ENCODE measurements around the gene COL21A1. TPM values are rescaled to one million over a fixed set of nuclear protein-coding genes. Genes with fewer than 3 reads are reported as not detected.

The COL21A1 gene
- total RNA-seq, 1 experiment from 2014 or later = 49.0 TPM

DNA sequence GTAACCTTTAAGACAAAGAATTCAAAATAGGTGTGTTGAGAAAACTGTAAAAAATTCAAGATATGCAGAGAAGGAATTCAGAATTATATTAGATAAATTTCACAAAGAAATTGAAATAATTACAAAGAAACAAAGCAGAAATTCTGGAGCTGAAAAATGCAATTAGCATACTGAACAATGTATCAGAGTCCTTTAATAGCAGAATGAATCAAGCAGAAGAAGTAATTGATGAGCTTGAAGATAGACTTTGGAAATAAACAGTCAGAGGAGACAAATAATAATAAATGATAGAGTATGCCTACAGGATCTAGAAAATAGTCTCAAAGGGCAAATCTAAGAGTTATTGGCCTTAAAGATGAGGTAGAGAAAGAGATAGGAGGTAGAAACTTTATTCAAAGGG, 131.7 kb downstream of the COL21A1 start:
- no TSS peak for BruUV-seq (replicated peaks)
- CTCF ChIA-PET = interaction anchor here (0.7 kb wide), 1 partner anchor 689 kb away, joined by 3 read pairs; no protein-coding TSS in a partner anchor
- DNase-seq (ENCODE audit: low spot score) = no peak
- Histone ChIP-seq H3K4me1 (ENCODE audit: insufficient read depth, low read length, poor library complexity, severe bottlenecking) (no peaks in the 10 kb centered on the region), H3K27me3 (replicated peaks; ENCODE audit: insufficient read depth, low read depth, low read length, poor library complexity) (no peaks in the 10 kb centered on the region), H3K9me3 (ENCODE audit: low read depth, low read length, poor library complexity, severe bottlenecking) (peaks cover 11% of the 10 kb centered on the region), H3K27ac (ENCODE audit: low read depth, low read length, poor library complexity, severe bottlenecking) (no peak overlapping the region), H3K36me3 (ENCODE audit: insufficient read depth, low read length, poor library complexity, severe bottlenecking) (peaks cover 45% of the 10 kb centered on the region), H3K4me3 (ENCODE audit: low read depth, low read length, poor library complexity, severe bottlenecking) (no peak overlapping the region)
- intact Hi-C loops (cut with micrococcal nuclease; ENCODE audit: unreplicated experiment) = no loop called here
- POLR2A ChIA-PET (ENCODE audit: low non-redundant PET) = no interaction called here
- TF ChIP-seq, protein P1, sequence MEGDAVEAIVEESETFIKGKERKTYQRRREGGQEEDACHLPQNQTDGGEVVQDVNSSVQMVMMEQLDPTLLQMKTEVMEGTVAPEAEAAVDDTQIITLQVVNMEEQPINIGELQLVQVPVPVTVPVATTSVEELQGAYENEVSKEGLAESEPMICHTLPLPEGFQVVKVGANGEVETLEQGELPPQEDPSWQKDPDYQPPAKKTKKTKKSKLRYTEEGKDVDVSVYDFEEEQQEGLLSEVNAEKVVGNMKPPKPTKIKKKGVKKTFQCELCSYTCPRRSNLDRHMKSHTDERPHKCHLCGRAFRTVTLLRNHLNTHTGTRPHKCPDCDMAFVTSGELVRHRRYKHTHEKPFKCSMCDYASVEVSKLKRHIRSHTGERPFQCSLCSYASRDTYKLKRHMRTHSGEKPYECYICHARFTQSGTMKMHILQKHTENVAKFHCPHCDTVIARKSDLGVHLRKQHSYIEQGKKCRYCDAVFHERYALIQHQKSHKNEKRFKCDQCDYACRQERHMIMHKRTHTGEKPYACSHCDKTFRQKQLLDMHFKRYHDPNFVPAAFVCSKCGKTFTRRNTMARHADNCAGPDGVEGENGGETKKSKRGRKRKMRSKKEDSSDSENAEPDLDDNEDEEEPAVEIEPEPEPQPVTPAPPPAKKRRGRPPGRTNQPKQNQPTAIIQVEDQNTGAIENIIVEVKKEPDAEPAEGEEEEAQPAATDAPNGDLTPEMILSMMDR (conservative IDR thresholded peaks at IDR 0.05; ENCODE audit: low read depth, low read length) = no peak
- TF ChIP-seq EZH2 (IDR thresholded peaks at IDR 0.05; ENCODE audit: borderline replicate concordance, low read depth, low read length, poor library complexity, severe bottlenecking) = no peak

DNA sequence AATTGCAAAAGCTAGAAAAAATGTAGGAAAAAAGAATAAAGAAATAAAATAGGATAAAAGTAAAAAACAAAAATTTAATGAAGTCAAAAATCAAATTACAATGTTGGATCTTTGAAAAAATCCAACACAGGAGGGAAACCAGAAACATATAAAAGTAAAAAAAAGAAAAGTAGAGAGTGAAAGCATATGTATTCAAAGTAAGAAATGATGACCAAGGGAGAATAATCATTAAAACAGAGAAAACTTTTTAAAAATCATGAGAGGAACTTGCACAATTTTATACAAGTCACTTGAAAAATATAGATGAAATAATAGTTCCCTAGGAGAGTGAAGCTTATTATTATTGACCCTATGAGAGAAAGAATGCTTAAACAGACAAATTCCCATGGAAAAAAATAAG, 138.2 kb downstream of the COL21A1 start:
- Histone ChIP-seq H3K27me3 (replicated peaks; ENCODE audit: insufficient read depth, low read depth, low read length, poor library complexity) (no peaks in the 10 kb centered on the region), H3K4me3 (ENCODE audit: low read depth, low read length, poor library complexity, severe bottlenecking) (no peak overlapping the region), H3K36me3 (ENCODE audit: insufficient read depth, low read length, poor library complexity, severe bottlenecking) (peaks cover 18% of the 10 kb centered on the region), H3K4me1 (ENCODE audit: insufficient read depth, low read length, poor library complexity, severe bottlenecking) (no peaks in the 10 kb centered on the region), H3K27ac (ENCODE audit: low read depth, low read length, poor library complexity, severe bottlenecking) (no peak overlapping the region), H3K9me3 (ENCODE audit: low read depth, low read length, poor library complexity, severe bottlenecking) (peaks cover 6% of the 10 kb centered on the region)
- intact Hi-C loops (cut with micrococcal nuclease; ENCODE audit: unreplicated experiment) = no loop called here
- BruUV-seq (replicated peaks) = no TSS peak
- no peak for DNase-seq (ENCODE audit: low spot score)
- CTCF ChIA-PET = no interaction called here
- POLR2A ChIA-PET (ENCODE audit: low non-redundant PET) = no interaction called here
- TF ChIP-seq EZH2 (IDR thresholded peaks at IDR 0.05; ENCODE audit: borderline replicate concordance, low read depth, low read length, poor library complexity, severe bottlenecking) = no peak
- TF ChIP-seq, protein P1 (conservative IDR thresholded peaks at IDR 0.05; ENCODE audit: low read depth, low read length) = no peak

DNA sequence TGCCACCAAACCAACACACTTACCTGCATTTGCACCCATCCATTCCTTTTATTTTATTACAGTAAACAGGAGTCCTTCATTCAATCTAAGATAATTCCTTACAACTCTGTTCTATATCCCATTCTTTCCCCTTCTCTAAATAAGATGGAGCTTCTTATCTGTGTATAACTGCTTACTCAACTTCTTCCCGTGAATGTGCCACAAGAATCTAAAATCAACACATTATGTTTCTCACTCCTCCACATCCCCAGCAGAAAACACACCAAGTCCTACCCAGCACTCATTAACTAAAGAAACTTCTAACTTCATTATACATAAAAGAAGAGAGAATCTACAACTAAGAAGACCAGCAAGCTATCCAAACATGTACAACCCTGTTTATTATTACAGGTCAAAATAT, 141.1 kb downstream of the COL21A1 start:
- intact Hi-C loops (cut with micrococcal nuclease; ENCODE audit: unreplicated experiment) = no loop called here
- peaks cover 5% of the 10 kb centered on the region for H3K36me3 ChIP-seq (ENCODE audit: insufficient read depth, low read length, poor library complexity, severe bottlenecking)
- CTCF ChIA-PET = no interaction called here
- peaks cover 6% of the 10 kb centered on the region for H3K9me3 ChIP-seq (ENCODE audit: low read depth, low read length, poor library complexity, severe bottlenecking)
- H3K27ac ChIP-seq (ENCODE audit: low read depth, low read length, poor library complexity, severe bottlenecking) = no peak overlapping the region
- no peaks in the 10 kb centered on the region for H3K27me3 ChIP-seq (replicated peaks; ENCODE audit: insufficient read depth, low read depth, low read length, poor library complexity)
- no peak overlapping the region for H3K4me3 ChIP-seq (ENCODE audit: low read depth, low read length, poor library complexity, severe bottlenecking)
- no peak for DNase-seq (ENCODE audit: low spot score)
- POLR2A ChIA-PET (ENCODE audit: low non-redundant PET) = no interaction called here
- TF ChIP-seq, protein P1 (conservative IDR thresholded peaks at IDR 0.05; ENCODE audit: low read depth, low read length) = no peak
- TF ChIP-seq EZH2 (IDR thresholded peaks at IDR 0.05; ENCODE audit: borderline replicate concordance, low read depth, low read length, poor library complexity, severe bottlenecking) = no peak
- H3K4me1 ChIP-seq (ENCODE audit: insufficient read depth, low read length, poor library complexity, severe bottlenecking) = peaks cover 18% of the 10 kb centered on the region
- BruUV-seq (replicated peaks) = no TSS peak

All from A673 (cell line).